Suppressor macrophage (primary cell): ENCODE measurements around the gene SLCO4A1.

Experiments used
- DNase-seq, 4 experiments: peaks; one replicate each; pipeline ENCODE4 v3.0.0-alpha.2; 2020 to 2022

The SLCO4A1 gene

DNA sequence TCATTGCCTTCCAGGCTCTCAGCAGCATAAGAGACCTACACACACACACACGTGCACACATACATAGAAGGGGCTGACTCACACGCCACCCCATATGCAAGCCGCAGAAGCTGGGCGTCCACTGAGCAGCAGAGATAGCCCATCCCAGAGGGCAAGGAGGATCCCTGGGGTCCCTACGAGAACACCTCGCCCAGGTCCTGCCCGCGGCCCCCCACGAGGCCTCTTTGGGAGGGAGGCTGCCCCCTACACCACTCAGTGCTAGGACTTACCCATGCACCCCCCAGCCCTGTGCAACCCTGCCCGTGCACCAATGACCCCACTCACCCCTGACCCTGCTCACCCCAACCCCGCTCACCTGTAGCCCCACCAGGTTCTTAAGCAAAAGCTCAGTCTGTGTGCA, 45.8 kb downstream of the SLCO4A1 start:
- no peak for DNase-seq

DNA sequence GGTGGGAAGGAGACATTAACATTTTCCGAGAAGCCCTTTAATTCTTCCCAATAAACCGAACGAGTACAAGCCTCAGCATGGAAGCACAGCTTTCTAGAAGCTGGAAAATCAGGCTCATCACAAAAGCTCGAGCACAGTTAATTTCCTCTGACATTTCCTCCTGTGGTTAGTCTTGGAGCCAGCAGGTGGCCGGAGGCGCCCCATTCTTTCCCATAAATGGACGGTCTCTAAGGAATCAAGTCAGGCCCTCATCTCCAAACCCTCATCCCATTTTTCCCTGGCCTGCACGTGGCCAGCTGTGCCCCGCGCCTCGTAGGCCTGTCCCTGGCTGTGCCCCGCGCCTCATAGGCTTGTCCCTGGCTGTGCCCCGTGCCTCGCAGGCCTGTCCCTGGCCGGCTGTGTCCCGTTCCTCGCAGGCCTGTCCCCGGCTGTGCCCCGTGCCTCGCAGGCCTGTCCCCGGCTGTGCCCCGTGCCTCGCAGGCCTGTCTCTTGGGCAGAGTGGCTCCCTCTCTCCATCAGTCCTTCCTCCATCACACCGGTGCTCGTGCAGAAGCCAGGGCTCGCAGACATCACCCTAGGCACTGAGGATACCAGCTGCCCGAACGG, 46.7 kb downstream of the SLCO4A1 start:
- DNase-seq, result no peak

GRCh38 chr20:62689861-62690260, 47.6 kb downstream of the SLCO4A1 start:
- no peak for DNase-seq

DNA sequence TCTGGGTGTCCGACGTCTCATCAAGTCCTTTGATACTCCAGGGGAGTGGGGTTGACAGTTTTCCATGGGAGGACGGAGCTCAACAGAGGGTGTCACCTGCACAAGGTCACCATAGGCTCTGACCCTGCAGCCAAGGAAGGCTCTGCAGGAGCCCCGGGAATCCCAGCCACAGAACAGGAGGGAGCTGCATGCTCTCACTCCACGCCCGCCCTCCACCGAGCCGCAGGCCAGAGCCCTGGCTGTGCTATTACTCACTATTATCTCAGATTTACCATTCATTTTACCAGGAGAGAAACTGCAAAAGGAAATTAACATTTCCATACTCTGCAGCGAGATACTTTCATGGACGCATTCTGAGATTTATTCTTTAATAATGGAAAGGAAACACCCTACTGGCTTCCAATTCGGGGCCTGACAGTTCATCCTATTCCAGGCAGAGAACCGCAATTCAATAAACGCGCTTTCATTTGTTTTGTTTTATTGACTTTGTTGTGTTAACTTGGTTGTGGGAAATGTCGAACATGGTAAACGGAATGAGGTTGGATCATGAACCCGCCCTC, 48.0 kb downstream of the SLCO4A1 start:
- no peak for DNase-seq

GRCh38 chr20:62691487-62691886, 49.2 kb downstream of the SLCO4A1 start:
- DNase-seq, result no peak

DNA sequence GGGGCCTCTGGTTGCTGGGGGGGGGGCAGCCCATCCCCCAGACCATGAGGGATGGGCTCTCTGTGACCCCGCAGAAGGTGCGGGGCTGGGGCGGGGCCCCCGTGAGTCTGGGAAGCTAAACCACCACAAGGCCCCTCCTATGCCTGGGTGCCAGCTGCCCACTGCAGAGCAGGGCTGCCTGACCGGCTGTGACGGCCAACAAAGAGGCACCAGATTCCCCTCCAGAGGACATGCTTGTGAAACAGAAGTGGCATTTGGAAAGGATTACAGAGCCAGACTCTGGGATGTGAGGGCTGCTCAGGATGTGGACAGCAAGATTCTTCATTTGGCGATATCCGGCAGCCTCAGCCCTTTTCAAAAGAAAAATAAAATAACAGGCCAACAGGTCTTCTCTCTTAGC, 49.9 kb downstream of the SLCO4A1 start:
- DNase-seq, result no peak

- peak in 2 of 4 experiments; percentile 32 to 39 for DNase-seq
These were observed 50.7 kb downstream of the SLCO4A1 start for GRCh38 chr20:62692801-62693523.

GRCh38 chr20:62693524-62693922, 51.2 kb downstream of the SLCO4A1 start:
- DNase-seq, result no peak

DNA sequence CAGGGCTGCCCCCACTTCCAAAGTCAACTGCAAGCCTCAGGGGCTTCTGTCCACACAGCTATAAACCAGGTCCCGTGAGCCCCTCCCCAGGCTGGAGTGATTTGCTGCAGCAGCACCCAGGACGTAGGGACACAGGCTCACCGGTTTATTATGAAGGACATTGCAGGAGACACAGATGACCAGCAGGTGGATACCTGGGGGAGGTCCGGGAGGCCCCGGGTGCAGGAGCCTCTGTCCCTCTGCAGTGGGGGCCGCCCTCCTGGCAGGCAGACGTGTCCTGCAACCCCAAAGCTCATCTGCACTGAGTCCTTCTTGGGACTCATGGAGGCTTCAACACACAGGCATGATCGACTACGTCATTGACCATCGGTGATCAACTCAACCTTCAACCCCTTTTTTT, 51.8 kb downstream of the SLCO4A1 start:
- no peak for DNase-seq

- DNase-seq, result no peak
These were observed 52.6 kb downstream of the SLCO4A1 start for GRCh38 chr20:62694868-62695267.

DNA sequence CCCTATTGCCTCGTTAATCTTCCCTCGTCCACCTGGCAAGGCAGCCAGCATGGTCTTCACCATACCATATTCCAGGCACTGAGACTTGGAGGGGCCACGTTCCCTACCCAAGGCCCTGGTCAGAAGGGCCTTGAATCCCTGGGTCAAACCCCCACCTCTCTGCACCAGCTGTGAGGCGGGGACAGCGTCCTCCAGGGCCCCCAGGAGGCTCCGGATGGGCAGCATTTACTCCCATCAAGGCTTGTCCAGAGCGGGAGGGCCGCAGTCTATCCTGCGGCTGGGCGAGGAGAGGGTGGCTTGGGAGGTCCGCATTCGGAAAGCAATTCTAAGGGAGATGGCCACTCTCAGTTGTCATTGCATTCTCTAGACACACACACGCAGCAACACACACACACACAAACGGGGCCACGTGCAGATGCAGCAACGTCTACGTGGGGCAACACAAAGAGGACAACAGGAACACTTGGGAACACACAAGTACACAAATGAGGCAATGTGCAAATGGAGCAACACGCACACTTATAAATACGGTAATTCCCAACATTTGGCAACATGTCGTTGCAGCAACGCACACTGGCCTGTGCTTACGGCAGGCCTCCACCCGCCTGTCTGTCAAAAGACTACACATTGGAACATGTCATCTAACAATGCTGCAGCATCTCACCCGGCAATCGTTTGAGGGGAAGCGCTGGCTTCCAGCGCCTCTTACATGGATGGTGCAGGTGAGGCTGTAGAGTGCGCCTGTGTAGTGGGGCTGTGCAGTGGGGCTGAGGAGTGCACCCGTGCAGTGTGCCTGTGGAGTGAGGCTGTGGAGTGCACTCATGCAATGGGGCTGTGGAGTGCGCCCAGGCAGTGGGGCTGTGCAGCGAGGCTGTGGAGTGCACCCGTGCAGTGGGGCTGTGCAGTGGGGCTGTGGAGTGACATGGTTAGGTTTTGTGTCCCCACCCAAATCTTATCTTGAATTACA, 53.4 kb downstream of the SLCO4A1 start:
- peak in 3 of 4 experiments; percentile 37 to 45 (median 44) for DNase-seq

DNA sequence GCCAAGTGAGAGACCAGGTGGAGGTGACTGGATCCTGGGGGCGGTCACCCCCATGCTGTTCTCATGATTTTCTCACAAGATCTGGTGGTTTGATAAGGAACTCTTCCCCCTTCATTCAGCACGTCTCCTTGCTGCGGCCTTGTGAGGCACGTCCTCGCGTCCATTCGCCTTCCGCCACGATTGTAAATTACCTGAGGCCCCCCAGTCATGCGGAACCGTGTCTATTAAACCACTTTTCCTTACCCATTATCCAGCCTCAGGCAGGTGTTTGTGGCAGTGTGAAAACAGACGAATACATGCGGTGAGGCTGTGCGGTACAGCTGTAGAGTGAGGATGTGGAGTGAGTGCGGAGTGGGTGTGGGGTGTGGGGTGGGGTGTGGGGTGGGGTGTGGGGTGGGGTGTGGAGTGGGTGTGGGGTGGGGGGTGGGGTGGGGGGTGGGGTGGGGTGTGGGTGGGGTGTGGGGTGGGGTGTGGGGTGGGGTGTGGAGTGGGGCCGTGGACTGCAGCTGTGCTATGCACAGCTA, 54.2 kb downstream of the SLCO4A1 start:
- DNase-seq, result no peak

- DNase-seq, result peak; percentile 68 to 83 (median 78)
These were observed 54.7 kb downstream of the SLCO4A1 start for GRCh38 chr20:62696989-62697388.

DNA sequence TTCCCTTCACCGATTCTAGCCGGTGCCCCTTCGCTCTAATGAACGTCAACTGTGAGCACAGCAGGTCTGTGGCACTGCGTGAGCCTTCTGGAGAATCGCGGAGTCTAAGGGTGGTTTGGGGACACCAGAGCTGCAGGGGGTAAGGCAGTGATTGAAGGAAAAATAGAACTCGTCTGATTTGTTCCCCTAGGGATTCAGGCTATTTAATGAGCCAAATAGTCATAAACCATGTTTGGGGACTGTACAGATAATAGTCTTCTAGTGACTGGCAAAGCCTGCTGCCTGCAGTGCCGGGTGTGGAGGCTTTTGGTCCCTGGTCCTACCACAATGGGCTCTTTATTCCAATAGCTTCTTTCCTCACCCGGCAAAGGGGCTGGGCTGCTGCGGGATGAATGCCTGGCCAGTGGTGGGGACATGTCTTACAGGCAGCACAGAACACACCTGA, 55.2 kb downstream of the SLCO4A1 start:
- DNase-seq, result no peak

DNA sequence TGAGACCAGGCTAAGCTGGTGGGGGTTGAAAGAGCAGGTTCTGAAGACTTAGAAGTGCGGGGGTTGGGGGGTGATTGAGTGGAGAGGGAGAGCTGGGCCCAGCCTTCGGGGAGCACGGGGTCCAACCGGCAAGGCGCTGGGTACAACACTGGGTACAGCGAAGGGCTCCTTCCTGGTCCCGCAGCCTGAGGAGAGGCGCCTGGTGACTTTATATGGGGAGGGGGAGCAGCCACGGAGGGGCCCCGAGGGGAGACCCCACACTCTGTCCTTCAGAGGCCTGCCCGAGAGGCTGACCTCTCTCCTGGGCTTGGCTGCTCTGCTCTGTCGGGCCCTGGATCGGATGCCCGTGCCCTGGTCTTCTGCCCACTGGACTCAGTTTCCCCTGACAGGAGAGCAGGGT, 55.9 kb downstream of the SLCO4A1 start:
- no peak for DNase-seq

- DNase-seq, result no peak
These were observed 57.0 kb downstream of the SLCO4A1 start for GRCh38 chr20:62699296-62699695.

GRCh38 chr20:62699741-62700140, 57.4 kb downstream of the SLCO4A1 start:
- DNase-seq, result no peak

DNA sequence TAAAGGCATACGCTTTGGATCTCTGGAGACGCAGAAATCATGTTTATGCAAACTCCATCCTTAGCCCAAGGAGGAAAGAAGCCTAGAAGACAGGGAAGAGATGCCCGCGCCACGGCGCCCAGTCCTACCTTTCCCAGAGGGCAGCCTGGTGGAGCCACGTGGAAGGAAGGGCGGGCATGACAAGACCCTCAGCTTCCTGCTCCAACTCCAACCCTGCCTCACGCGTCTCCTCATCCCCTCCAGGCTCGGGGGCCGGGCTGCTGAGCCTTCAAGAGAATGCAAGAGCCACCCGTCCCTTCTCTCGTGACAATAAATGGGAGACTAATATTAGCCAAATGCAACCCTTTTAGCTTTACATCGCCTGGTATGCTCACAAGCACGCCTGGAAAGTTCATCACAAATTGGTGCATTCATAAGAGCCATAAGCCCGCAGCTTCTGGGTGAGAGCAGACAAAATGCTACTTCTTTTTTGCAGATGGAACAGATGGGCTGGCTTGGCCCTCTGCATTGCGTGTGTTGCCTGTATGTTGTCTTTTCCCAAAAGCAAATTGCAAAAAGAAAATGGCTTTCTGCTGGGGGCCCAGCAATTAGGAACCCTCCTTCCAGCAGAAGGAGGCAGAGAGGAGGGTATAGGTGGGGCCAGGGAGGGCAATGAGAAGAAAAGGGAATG, 58.1 kb downstream of the SLCO4A1 start:
- no peak for DNase-seq

GRCh38 chr20:62701161-62702012, 59.1 kb downstream of the SLCO4A1 start:
- DNase-seq, result no peak

DNA sequence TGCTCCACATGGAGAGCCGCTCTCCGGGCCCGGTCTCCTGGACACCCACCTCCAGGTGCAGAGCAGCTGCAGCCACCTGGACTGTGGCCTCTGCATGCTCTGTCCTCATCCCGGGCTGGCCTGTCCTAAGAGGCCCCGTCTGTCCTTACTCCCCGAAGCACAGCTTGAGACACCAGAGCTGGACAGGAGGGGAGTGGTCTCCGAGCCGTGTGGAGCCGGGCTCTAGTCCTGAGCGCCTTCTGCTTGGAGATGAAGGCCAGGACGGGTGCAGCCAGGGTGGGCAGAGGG, 59.7 kb downstream of the SLCO4A1 start:
- DNase-seq, result no peak
